B cell (primary cell): Measurements from ENCODE around the gene HTRA3.

Experiments used
- CTCF ChIP-seq: fragments of 200-600 bp; IDR thresholded peaks from one replicate; pipeline ENCODE4 v1.8.0; 2022; ENCODE audit warnings: antibody characterized with exemption, mild to moderate bottlenecking
- EZH2 ChIP-seq: IDR thresholded peaks from 2 replicates; pipeline ENCODE4 v1.6.1; 2012; ENCODE audit warnings: borderline replicate concordance, low read depth, mild to moderate bottlenecking, moderate library complexity, low read length; ENCODE audit not compliant: insufficient read depth, poor library complexity, severe bottlenecking

GRCh38 chr4:8235686-8236085 is 33.9 kb upstream of the HTRA3 start:
- TF ChIP-seq CTCF, result no peak
- TF ChIP-seq EZH2, result no peak
